HG02623 (cell line): Measurements from ENCODE around the gene GBA3.

Experiments
- ATAC-seq: cut with Tn5 transposase; IDR thresholded peaks from one replicate; pipeline ENCODE4 v1.9.1; 2021; ENCODE audit warnings: moderate library complexity; ENCODE audit not compliant: unreplicated experiment

GBA3 gene

DNA sequence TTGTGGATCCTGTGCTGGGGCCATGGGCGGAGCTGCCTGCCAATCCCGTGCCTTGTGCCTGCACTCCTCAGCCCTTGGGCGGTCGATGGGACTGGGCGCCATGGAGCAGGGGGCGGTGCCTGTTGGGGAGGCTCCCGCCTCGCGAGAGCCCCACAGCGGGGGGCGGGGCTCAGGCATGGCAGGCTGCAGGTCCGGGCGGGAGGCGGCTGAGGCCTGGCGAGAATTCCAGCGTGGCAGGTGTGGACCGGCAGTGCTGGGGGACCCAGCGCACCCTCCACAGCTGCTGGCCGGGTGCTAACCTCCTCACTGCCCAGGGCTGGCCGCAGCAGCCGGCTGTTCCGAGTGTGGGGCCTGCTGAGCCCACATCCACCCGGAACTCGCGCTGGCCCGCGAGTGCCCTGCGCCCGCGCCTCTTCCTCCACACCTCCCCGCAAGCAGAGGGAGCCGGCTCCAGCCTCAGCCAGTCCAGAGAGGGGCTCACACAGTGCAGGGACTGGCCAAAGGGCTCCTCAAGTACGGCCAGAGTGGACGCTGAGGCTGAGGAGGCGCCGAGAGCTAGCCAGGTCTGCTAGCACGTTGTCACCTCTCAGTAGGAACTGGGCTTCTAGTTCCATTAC is 85.9 kb downstream of the GBA3 start:
- no peak for ATAC-seq

DNA sequence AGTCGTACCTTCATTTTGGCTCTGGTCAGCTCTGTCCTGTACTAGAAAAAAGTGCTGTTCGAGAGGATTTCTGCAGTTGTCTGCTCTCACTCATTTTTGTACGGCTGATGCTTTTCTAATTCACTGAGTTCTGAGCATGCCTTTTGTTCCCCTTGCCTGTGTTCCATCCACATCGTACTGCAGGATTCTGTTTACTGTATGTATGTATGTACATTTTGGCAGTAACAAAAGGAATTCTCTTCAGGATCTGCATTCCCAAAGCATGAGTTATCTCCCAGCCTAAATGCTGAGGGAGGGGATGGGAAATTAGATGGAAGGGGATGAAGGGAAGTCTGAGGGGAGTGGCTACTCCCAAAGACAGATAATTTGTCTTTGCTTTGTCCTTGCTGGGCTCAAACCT is 87.6 kb downstream of the GBA3 start:
- ATAC-seq = no peak

DNA sequence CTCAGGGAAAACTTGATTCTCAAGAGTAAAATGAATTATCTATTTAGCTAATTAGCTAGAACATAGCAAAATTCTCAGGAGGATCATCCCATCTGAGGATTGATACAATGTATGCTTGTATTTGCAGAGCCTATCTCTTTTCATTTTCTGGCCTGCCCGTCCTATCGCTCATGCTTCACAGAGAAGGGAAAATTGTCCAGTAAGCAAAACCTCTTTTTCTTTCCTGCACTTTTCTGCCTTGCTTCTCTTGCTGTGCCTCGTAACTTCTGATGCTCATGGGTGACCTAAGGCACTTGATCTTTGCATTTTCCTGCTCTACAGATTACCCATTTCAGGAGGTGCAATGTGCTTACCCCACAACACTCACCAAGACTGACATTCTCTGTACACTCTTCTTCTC is 88.1 kb downstream of the GBA3 start:
- ATAC-seq = no peak

DNA sequence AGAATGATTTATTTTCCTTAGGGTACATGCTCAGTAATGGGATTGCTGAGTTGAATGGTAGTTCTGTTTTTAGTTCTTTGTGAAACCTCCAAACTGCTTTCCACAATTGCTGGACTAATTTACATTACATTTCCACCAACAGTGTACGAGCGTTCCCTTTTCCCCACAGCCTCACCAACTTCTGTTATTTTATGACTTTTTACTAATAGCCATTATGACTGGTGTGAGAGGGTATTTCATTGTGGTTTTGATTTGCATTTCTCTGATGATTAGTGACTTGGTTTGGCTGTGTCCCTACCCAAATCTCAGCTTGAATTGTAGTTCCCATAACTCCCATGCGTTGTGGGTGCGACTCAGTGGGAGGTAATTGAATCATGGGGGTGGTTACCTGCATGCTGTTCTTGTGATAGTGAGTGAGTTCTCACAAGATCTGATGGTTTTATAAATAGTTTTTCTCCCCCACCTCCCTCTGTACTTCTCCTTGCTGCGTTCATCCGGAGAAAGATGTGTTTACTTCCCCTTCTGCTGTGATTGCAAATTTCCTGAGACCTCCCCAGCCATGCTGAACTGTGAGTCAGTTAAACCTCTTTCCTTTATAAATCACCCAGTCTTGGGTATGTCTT is 95.1 kb downstream of the GBA3 start:
- ATAC-seq = no peak

DNA sequence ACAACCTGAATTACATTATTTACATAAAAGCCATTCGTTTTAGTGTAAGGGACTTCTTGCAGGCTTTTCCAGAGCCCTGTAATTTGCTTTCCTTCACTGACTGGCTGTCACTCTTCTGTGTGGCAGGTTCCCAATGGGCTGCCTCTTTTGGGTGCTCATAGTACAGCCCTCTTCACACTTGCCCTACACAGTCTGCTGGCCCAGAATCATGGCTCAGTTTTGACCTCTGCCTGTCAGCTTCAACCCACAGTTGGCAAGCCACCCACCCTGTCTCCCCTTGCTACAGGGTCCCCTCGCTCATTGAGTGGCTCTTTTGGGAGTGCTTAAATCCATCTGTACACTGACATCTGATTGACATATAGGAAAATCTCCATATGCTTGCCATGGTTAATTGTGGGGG is 97.9 kb downstream of the GBA3 start:
- ATAC-seq = no peak

DNA sequence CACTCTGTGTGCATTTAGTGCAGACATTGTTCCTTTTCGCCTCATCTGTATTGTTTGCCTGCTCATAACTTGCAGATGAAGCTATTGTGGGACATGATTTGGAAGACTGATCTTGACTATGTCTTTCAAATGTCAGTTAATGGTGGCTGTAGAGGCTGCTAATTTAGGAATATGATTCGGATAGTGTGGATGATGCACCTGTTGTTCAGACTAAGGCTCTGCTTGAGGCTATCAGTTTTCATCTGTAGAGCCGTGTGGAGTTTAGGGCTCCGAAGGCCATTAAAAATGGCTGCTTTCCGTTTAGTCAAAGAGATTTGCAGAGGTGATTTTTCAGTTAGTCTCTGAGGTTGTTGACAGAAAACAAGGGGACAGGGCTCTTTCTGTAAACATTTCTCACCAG is 102.0 kb downstream of the GBA3 start:
- no peak for ATAC-seq

DNA sequence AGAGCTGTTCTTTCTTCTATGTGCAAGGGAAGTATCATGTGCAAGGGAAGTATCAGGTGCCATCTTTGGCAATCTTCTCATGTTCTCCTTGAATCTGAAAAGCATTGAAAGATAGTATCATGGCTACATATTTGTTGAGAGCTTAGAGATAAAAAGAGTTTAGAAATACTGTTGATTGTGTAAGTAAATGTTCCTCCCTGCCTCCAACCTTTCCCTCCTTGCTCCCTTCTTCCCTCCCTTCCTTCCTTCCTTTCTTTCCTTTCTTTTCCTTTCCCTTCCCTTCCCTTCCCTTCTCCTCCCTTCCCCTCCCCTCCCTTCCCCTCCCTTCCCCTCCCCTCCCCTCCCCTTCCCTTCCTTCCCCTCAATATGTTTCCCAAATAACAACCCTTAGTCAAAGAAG is 108.7 kb downstream of the GBA3 start:
- no peak for ATAC-seq

DNA sequence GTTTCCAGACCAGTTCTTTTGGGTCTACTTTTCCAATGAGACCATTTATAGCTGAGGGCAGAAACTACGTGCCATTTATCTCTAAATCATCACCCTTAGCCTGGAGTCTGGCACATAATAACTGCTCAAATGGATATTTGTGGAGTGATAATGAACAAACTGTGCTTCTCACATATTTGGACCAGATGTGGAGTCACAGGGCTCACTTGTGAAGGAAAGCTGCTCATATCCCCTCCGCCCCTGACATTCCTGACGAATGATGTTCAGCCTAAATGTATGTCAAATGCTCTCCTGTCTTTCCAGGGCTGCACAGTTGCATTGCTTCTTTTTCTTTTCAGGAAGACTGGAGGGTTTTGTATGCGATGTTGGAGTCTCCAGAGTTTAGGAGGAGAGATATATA is 110.1 kb downstream of the GBA3 start:
- ATAC-seq = no peak

DNA sequence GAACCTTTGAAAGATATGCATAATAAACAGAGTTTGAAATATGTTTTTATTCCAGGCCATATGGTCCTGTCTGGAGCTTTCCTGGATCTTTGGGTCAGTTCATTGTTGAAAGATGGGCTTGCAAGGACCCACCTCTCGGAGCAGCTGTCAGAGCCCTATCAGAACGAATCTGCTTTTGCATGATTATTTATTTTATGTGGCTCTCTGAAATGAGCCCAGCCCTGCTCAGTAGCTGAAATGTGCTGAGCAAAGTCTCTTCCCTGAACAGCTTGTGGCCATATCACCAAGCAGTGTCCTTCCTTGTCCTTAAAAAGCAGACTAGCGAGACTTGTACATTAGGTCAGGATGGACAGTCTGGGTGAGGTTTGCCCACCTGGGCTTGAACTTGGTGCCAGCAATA is 110.8 kb downstream of the GBA3 start:
- no peak for ATAC-seq

DNA sequence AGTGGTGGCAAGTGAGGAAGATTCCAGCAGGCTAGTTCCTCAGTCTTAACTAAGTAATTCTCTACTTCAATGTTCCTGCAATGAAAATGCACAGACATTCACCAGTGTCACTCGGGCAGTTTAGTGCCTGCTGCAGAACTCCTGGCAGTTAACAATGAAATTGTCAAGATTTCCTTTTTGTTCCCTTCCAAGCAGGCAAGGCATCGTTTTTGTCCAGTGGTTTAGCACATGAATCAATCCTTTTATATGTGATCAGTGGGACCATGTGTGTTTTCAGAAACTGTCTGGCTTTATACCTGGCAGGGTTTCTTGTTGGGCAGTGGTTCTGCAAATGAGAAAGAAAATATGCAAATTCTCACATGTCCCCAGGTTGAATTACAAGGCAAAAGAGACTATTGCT is 122.2 kb downstream of the GBA3 start:
- ATAC-seq = no peak

DNA sequence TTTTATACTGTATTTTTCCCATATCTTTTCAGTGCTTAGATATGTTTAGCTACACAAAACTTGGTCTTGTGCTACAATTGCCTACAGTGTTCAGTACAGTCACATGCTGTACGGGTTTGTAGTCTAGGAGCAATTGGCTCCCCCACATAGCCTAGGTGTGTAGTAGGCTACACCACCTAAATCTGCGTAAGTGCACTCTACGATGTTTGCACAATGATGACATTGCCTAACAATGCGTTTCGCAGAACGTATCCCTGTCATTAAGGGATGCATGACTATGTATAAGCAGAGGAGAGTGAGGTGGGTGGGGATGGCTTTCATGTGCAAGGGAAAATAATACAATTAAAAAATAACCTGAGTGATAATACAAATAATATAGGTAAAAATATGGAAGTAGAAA is 131.4 kb downstream of the GBA3 start:
- ATAC-seq = no peak

DNA sequence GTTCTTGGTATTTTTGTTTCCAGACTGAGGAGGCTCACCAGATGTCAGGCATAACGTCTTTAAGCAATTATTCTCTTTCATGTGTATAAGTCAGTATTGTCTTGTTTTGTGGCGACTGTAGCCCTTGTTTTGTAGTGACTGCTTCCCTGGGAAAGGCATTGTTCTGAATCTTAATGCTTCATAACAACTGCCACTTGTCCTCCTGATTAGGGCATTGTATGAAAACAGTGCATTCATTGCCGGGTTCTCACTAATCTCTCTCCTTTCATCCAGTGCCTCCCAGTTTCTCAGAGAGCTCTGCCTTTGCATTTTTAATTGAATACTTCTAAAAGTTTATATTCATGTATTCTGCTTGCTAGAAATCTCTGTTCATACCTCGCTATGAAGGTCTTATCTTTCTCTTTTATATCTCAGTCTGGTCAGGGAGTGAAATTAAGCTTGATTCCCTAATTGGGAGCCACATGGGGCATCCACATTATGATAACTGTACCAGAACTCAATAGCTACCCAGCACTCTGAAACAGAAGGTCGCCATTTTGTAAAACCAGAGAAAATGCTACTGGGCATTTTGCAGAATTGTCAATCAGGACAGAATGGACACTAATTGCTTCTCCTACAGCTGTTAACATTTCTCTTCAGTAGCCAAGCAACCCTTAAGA is 149.8 kb downstream of the GBA3 start:
- no peak for ATAC-seq

DNA sequence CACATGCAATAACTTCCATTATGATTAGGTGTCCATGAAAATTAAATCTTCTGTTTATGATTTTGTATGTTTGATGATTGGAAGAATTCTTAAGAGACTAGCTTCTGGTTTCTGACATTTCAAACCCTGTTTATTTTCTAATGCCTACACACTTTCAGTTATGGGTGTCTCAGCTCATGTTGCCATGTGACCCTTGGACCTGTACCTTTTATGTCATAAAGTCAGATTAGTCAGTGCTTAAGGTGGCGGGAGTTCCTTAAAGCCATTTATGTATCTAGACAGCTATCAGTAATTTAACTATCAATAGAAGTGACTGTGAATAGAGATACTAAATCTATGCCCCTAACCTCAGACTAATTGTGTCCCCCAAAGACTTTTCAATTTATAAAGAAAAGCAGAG is 155.6 kb downstream of the GBA3 start:
- no peak for ATAC-seq

DNA sequence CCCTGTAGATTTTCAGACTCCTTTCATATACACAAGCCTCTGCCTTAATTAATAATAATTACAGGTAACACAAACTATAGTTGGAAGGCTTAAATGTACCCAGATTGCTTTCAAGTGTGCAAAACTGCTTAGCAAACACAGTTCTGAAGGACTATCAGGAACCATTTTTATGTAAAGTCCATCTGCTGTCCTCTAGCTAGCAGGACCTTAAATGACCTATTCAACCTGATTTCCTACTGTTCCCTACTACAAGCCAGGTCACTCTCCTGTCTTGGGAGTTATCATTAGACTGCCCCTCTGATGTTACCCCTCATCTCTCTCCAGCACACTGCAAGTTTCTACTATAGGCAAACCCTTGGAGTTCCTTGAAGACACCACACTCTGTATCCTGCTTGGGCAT is 157.3 kb downstream of the GBA3 start:
- ATAC-seq = peak; percentile 16

DNA sequence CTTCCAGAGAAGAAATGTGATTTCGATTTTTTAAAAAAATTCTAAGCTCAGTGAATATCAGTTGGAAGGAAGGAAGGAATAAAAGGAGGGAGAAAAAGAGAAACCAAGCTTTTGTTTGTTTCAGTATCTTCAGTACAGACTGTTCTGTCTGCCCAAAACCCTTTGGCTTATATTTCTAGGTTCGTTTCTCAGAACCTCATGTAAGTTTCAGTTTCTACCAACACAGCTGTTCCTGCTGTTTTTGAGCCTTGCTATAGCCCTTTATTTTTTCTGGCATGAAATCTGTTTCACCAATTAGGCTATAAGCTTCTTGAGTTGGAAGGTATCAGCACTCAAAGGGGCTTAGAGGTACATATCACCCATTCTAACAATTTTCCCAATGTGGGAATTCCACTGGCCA is 157.9 kb downstream of the GBA3 start:
- peak; percentile 86 for ATAC-seq

DNA sequence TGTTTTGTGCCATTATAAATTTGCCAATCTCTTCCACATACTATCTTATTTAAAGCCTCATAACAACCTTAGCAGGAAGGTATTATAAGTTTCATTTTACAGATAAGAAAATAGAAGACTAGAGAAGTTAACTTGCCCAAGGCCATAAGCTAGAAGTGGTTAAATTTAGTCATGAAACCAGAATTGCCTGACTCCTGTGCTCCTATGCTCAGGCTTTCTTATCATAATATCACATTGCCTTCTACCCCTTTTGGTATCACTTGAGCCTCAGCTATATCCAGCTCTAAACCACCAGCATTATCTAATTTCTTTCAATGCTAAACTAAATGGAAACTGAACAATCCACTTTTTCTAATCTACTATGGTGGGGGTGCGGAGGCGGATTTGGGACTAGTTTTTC is 164.7 kb downstream of the GBA3 start:
- ATAC-seq = no peak

DNA sequence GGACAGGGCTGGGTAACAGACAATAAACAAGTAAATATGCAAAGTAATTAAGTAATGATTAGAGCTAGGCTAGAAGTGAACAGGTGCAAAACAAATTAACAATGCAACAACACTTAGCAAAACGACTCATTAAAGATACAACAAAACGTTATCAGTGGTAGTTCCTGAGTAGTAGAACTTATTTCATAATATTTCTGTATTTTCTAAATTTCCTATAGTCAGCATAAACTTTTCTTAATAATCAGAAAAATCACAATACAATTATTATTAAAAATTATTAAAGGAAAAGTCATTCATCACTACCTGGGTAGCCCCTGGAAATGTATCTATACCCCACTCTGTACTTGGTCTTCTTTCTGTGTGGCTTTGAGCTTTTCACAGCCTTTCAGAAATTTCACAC is 166.6 kb downstream of the GBA3 start:
- no peak for ATAC-seq
